NCI-H524 (cell line): ENCODE measurements around the gene GUK1.
A peak's percentile ranks its signal among the peaks of the same experiment; 100 is the strongest.
"Not testable (repeated sequence)": the region's sequence is repeated elsewhere in the genome, so short reads cannot be mapped to it uniquely, and the experiment has no call there.

Experiments
- DNase-seq, 2 experiments: peaks; one replicate each; lab custom pipeline; 2025; lab: John Stamatoyannopoulos, UW

GUK1 gene

DNA sequence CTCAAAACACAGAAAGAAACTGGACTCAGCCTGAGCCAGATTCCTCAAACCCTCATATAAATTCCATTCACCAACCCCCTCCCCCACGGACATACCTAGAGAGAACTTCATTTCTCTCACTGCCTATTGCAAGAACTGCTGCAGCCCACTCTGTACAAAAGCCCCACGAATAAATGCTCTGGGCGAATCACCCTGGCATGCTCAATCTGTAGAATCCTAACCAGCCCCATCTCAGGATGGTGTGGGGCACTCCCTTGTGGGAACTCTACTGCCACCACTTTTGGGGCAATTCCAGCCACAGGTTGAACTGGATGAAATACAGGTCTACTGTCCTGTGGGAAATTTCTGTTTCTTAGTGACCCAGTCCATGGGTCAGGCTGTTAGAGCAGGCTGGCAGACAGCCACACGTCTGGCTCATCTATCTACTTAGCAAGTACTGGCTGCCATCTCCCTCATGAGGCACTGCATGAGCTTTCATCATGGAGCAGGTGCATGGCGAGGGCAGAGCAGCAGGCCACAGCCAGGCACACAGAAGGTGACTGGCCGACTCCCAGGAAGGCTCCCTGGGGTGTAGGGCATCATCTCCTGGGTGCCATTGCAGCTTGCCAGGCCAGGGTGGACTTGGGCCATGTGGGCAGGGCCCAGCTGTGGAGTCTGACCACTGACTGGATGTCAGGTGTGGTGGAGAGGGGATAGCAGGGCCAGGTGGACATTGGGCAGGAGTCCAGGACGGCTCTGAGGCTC lies 35.4 kb upstream of the GUK1 start:
- DNase-seq: no peak

GRCh38 chr1:228105270-228105995 lies 34.6 kb upstream of the GUK1 start:
- DNase-seq: no peak

- no peak for DNase-seq
Measured at GRCh38 chr1:228105996-228106799, 33.9 kb upstream of the GUK1 start.

DNA sequence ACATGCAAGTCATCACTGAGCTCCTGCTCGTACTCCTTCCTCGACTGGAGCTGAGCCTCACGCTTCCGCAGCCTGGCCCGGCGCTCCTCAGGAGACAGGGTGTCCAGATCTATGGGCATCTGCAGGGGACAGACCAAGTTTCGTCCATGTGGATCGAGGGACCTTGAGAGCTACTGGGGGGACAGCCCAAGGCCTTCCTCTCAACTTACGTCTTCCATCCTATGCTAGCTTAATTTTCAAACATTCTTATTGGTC lies 33.4 kb upstream of the GUK1 start:
- DNase-seq: no peak

DNA sequence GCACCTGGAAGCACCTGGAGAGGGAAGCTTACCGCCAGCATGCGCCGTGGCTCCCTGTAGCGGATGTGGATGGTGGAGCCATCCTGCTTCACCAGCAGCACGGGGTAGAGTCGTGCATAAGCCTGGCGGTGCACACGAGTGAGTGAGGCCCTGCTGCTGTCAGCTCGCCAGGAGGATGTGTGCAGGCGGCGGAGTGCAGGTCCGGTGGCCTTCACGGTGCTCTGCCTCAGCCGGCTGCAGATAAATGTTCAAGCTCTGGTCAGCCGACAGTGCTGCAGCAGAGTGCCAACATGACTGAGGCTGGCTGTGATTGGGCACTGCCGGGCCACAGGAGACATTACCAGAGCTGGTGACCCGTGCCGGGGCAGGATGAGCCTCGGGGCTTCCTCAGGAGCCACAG lies 32.4 kb upstream of the GUK1 start:
- DNase-seq: no peak

GRCh38 chr1:228108055-228108690 lies 31.9 kb upstream of the GUK1 start:
- no peak for DNase-seq

- no peak for DNase-seq
Measured at GRCh38 chr1:228108742-228109072, 31.4 kb upstream of the GUK1 start.

GRCh38 chr1:228109073-228109961 lies 30.8 kb upstream of the GUK1 start, which contains the start of gene MRPL55:
Gene MRPL55 (minus strand): TSS chr1:228109299. CDS start chr1:228108260, 1,039 bp downstream.
- peak; percentile 85 to 93 for DNase-seq

DNA sequence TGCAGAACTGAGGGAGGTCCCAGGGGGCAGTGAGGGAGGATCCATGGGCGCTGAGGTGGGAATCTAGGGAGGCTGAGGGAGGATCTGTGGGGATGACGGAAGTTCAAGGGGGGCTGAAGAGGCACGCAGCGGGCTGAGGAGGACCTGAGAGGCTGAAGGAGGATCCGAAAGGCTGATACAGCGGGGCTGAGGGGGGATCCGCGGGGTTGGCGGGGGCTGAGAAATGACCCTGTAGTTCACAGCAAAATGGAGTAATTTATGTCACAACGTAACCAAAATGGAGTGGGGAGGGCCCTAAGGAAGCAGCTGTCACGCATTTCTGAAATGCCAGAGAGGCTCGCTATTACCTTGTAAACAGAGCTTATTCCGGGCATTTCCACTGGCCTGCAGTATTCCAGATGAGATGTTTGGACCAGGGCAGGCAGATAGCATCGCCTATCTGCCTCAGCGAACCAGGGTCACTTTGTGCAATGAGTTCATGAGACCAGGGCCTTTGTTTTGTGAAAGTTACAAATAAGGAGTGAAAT lies 30.1 kb upstream of the GUK1 start:
- no peak for DNase-seq

- DNase-seq: no peak
Measured at GRCh38 chr1:228110556-228110955, 29.5 kb upstream of the GUK1 start.

DNA sequence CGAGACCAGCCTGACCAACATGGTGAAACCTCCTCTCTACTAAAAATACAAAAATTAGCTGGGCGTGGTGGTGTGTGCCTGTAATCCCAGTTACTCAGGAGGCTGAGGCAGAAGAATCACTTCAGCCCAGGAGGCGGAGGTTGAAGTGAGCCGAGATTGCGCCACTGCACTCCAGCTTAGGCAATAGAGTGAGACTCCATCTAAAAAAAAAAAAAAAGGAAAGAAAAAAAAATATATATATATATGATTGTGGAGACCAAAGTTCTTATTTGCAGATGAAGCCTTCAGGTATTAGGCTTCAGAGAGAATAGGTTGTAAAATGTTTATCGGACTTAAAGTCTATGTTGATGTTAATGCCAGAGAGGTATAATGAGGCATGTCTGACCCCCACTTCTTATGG lies 28.8 kb upstream of the GUK1 start:
- not testable (repeated sequence) for DNase-seq

DNA sequence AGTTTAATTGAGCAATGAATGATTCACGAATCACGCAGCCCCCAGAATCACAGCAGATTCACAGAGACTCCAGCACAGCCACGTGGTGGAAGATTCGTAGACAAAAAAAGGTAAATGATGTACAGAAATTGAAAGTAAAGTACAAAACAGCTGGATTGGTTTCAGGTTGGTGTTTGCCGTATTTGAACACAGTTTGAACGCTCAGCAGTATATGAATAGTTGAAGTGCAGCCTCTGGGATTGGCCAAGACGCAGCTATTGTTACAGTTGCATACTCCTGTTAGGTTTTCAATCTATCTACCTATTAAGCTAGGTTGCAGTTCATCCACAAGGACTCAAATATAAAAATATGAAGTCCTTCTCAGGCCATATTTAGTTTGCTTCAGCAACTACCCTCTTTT lies 27.9 kb upstream of the GUK1 start:
- DNase-seq: no peak

- no peak for DNase-seq
Measured at GRCh38 chr1:228112617-228113016, 27.5 kb upstream of the GUK1 start.

- DNase-seq: no peak
Measured at GRCh38 chr1:228114827-228115226, 25.3 kb upstream of the GUK1 start.

GRCh38 chr1:228117335-228117734 lies 22.7 kb upstream of the GUK1 start:
- DNase-seq: no peak

GRCh38 chr1:228118040-228118439 lies 22.0 kb upstream of the GUK1 start:
- no peak for DNase-seq

- no peak for DNase-seq
Measured at GRCh38 chr1:228120351-228120750, 19.7 kb upstream of the GUK1 start.

DNA sequence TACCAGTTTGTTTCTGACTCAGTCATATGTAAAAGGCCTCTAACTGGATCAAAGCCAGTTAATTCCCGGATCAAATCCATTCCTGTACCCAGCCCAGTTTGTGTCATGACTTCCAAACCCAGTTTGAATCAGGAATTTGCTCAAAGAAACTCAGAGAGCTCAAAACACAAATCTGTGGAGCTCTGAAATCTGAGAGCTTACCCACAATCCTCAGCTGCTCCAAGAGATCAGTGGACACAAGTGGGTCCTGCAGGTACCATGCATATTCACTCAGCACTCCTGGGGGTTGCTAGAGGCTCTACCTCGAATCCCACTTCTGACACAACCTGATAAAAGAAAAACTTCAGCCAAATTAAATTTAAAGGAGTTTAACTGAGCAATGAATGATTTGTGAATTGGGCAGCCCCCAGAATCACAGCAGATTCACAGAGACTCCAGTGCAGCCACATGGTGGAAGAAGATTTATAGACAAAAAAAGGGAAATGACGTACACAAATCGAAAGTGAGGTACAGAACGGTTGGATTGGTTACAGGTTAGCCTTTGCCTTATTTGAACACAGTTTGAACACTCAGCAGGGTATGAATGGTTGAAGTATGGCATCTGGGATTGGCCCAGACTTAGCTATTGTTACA lies 19.1 kb upstream of the GUK1 start:
- DNase-seq: no peak

DNA sequence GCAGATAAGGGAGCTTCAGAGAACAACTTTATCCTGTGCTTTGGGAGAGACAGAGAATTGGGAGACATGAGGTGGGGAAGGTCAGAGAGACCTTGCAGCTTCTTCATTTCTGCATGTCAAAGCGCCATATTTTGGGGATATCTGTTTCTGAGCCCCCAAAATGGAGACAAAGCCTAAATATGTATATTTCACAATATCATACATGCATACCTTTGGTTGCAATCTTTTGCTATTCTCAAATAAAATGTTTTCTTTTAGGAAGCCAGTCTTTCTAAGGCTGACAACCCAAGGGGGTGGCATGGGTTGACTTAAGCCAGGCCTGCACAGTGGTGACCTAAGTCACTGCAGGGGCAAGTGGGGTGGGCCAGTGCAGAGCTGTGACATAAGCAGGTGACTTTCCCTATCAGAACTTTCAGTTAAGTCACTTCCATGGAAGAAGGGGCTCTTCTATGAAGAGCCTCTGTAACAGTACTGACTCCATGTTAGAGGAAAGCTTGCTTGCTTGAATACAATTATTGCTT lies 17.1 kb upstream of the GUK1 start:
- DNase-seq: no peak

DNA sequence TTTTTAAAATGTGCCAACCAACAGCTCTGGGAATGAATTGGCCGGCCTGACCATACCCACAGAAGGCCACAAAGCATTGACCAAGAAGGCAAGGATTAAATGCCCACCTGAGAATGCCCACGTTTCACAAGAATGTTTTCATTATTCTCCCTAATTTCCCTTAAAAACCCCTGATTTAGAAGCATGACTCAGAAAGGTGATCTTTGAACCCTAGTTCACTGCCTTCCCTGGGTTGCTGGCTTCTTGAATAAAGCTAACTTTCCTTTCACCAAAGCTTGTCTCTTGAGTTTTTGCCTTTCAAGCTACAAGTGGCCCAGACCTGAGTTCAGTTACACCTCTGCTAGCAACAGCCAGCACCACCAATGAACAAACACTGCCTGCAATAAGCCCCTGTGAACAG lies 16.6 kb upstream of the GUK1 start:
- DNase-seq: no peak

GRCh38 chr1:228125185-228125584 lies 14.9 kb upstream of the GUK1 start:
- no peak for DNase-seq
